ENCODE measurements around the gene TEAD2.

The TEAD2 gene

DNA sequence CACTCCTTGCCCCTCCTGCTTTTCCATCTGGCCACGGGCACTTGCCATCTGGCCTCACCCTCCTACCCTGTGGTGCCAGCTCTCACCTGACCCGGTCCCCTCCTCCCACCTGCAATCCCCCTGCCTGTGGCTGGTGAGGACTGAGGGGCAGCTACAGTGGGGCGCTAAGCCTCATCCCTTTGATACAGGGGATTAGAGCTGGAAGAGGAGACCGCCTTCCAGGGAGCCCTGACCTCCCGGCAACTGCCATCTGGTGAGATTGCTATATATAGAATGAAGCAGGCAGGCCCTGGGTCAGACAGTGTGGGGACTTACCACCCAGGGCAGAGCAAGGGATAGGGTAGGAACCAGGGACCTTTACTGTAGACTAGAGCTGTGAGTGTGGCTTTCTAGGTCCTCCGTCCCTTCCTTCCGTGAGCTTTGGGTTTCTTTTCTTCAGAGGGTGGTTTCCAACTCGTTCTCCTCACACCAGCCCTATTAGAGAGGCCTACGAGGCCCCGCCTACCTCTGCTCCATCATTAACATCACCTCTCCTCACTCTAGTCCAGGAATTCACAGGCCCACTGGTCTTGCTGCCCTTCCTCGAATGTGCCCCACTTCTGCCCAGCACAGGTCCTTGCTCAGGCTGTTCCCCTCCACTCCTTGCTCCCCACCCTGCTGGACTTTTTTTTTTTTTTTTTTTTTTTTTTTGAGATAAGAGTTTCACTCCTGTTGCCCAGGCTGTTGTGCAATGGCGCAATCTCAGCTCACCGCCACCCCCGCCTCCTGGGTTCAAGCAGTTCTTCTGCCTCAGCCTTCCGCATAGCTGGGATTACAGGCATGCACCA lies 33.6 kb upstream of the TEAD2 start:
- TF ChIP-seq GATA2 (IDR thresholded peaks at IDR 0.05; ENCODE audit: low read depth, low read length) (no peak), GATA3 (IDR thresholded peaks at IDR 0.05; ENCODE audit: low read depth, low read length) (no peak)

GRCh38 chr19:49393881-49394280 lies 31.7 kb upstream of the TEAD2 start:
- TF ChIP-seq GATA3 (IDR thresholded peaks at IDR 0.05; ENCODE audit: low read depth, low read length) (no peak), GATA2 (IDR thresholded peaks at IDR 0.05; ENCODE audit: low read depth, low read length) (no peak)

- TF ChIP-seq GATA2 (IDR thresholded peaks at IDR 0.05; ENCODE audit: low read depth, low read length): no peak
- TF ChIP-seq GATA3 (IDR thresholded peaks at IDR 0.05; ENCODE audit: low read depth, low read length): no peak
These were observed 29.6 kb upstream of the TEAD2 start for GRCh38 chr19:49391581-49392399.

- TF ChIP-seq GATA3 (IDR thresholded peaks at IDR 0.05; ENCODE audit: low read depth, low read length) (no peak), GATA2 (IDR thresholded peaks at IDR 0.05; ENCODE audit: low read depth, low read length) (no peak)
These were observed 28.7 kb upstream of the TEAD2 start for GRCh38 chr19:49390929-49391359.

DNA sequence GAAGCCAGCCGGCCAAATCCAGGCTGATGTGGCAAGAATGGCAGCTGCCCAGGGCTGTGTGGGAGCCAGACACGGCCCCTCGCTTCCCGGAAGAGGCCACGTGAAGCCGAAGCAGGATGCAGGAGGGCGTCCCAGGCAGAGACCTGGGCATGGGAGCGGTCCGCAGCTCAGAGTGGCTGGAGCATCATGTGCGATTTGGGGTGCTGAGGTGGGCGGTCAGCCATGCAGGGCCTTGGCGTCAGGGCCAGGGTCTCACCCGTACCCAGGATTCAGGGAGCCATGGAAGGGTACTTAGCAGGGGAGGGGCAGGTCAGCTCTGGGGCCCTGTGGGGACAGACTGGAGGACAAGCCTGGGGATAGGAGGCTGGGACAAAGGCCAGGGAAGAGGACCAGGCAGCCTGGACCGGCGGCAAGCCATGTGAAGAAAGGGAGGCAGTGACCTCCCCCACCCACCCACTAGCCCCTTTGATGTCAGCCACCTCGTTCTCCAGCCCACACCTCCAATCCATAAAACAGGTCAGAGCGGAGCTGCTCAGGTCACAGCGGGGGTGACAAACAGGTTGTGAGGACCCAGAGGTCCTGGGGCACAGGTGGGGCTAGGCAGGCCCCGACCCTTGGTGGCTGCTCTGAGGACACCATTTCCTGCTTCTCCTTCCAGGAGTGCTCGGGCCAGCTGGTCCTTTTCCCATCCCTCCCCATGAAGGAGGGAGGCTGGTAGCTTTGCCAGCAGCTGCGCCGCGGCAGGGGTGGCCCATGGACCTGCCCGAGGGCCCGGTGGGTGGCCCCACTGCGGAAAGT lies 28.1 kb upstream of the TEAD2 start:
- TF ChIP-seq GATA3 (IDR thresholded peaks at IDR 0.05; ENCODE audit: low read depth, low read length) (no peak), GATA2 (IDR thresholded peaks at IDR 0.05; ENCODE audit: low read depth, low read length) (no peak)

DNA sequence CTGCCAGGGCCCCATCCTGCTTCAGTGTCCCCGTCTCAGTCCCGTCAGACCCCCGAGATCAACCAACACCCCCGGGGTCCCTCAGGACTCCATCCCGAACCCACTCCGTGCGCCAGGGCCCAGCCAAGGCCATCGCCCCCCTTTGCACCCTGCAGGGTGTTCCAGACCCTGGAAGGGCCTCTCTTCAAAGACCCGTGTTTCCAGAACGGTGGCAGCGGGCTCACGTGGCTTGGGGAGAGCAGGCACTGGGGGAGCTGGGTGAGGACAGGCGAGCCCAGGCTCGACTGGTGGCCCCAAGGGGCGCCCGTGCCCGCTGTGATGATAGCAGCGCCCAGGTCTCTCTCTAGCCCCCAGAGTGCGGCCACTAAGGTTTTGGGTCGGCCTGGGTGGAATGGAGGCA lies 27.2 kb upstream of the TEAD2 start:
- TF ChIP-seq GATA3 (IDR thresholded peaks at IDR 0.05; ENCODE audit: low read depth, low read length): no peak
- no peak for TF ChIP-seq GATA2 (IDR thresholded peaks at IDR 0.05; ENCODE audit: low read depth, low read length)

- TF ChIP-seq GATA2 (IDR thresholded peaks at IDR 0.05; ENCODE audit: low read depth, low read length) (no peak), GATA3 (IDR thresholded peaks at IDR 0.05; ENCODE audit: low read depth, low read length) (no peak)
These were observed 25.7 kb upstream of the TEAD2 start, which contains the start of gene KASH5 for GRCh38 chr19:49387936-49388372. KASH5 (plus strand) TSS chr19:49388249; CDS start chr19:49390884, 2,635 bp downstream.

DNA sequence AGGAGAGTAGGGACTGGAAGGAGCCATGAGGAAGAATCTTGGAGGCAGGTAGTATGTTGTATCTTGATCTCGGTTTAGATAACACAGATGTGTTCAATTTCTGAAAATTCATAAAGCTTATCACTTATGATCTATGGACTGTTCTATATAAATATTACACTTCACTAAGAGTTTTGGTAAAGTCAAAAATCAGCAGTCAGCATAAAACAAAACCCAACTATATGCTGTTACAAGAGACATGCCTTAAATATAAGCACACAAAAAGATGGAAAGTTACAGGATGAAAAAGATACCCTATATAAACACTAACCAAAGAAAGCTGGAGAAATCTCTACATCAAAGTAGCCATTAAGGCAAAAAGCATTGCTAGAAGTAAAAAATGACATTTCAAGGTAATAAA lies 21.4 kb upstream of the TEAD2 start:
- no peak for TF ChIP-seq GATA3 (IDR thresholded peaks at IDR 0.05; ENCODE audit: low read depth, low read length)
- no peak for TF ChIP-seq GATA2 (IDR thresholded peaks at IDR 0.05; ENCODE audit: low read depth, low read length)

GRCh38 chr19:49382639-49383038 lies 20.4 kb upstream of the TEAD2 start:
- TF ChIP-seq GATA3 (IDR thresholded peaks at IDR 0.05; ENCODE audit: low read depth, low read length) (no peak), GATA2 (IDR thresholded peaks at IDR 0.05; ENCODE audit: low read depth, low read length) (no peak)

DNA sequence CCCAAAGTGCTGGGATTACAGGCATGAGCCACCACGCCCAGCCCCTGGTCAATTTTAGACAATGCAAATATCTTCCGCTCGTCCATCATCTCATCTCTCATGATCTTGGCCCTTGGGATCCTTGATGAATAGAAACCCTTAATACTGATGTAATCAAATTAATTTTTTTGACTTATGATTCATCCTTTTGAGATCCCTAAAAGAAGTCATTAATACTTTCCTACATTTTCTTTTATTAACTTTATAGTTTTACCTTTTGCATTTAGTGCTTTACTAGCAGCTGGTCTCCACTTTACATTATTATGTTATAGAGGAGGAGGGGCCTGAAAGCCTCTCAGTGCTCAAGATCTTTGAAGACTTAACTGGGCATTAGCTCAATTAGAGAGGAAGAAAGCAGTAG lies 18.2 kb upstream of the TEAD2 start:
- TF ChIP-seq GATA3 (IDR thresholded peaks at IDR 0.05; ENCODE audit: low read depth, low read length): no peak
- no peak for TF ChIP-seq GATA2 (IDR thresholded peaks at IDR 0.05; ENCODE audit: low read depth, low read length)

DNA sequence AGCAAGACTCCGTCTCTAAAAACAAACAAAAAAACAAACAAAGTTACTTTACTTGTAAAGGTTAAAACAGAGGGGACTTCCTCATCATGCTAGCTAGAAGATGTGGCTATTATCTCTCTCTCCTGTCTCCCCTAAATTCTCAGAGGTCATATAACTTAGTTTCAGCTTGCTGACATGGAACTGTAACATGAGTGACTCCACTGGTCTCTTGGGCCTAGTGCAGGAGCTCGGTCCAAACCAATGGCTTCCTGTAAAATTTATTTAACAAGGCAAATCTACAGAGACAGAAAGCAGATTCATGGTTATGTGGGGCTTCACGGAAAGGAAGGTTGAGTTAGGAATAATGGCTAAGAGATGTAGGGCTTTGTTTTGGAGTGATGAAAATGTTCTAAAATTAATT lies 16.3 kb upstream of the TEAD2 start:
- TF ChIP-seq GATA2 (IDR thresholded peaks at IDR 0.05; ENCODE audit: low read depth, low read length) (no peak), GATA3 (IDR thresholded peaks at IDR 0.05; ENCODE audit: low read depth, low read length) (no peak)

GRCh38 chr19:49374665-49375434 lies 12.6 kb upstream of the TEAD2 start:
- no peak for TF ChIP-seq GATA3 (IDR thresholded peaks at IDR 0.05; ENCODE audit: low read depth, low read length)
- no peak for TF ChIP-seq GATA2 (IDR thresholded peaks at IDR 0.05; ENCODE audit: low read depth, low read length)

DNA sequence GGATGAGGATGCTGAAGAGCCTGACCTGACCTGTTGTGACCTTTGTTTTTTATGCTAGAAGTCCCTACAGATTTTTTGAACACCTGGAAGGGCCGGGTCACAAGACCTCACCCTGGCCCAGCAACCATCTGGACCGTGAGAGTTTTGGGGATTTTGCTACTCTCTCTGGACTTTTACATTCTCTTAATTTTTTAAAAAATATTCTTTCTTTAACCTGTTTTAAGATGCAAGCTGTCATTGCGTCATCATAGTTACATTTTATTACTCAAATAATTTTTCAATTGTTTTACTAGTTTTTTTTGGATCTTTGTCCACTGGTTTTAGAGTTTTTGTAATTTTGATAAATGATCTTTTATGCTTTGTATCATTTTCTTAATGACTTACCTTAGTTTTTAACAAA lies 9.0 kb upstream of the TEAD2 start:
- TF ChIP-seq GATA3 (IDR thresholded peaks at IDR 0.05; ENCODE audit: low read depth, low read length) (no peak), GATA2 (IDR thresholded peaks at IDR 0.05; ENCODE audit: low read depth, low read length) (no peak)
